Fibroblast of lung (primary cell): ENCODE data around the gene PWWP2B. TPM values are rescaled to one million over a fixed set of nuclear protein-coding genes. Genes with fewer than 3 reads are reported as not detected.

Experiments used
- DNase-seq, 2 donors: peaks; one replicate each; pipeline versions ENCODE4 v3.0.0 to v3.0.0-alpha.2; 2010; ENCODE audit warnings: low read depth in 2 of 2
- H2AFZ ChIP-seq: 2 replicates; pipeline ENCODE4 v1.5.1; 2012; ENCODE audit warnings: low read length, control low read depth, inconsistent platforms
- H3K27ac ChIP-seq: 2 replicates; pipeline ENCODE4 v1.5.1; 2011; ENCODE audit warnings: low read length, control low read depth; ENCODE audit not compliant: insufficient read depth
- H3K27me3 ChIP-seq: 2 replicates; pipeline ENCODE4 v1.5.1; 2011; ENCODE audit warnings: mild to moderate bottlenecking, low read length; ENCODE audit not compliant: control insufficient read depth, insufficient read depth
- H3K36me3 ChIP-seq: 2 replicates; pipeline ENCODE4 v1.5.1; 2011; ENCODE audit warnings: low read length; ENCODE audit not compliant: control insufficient read depth, insufficient read depth
- H3K4me1 ChIP-seq: 2 replicates; pipeline ENCODE4 v1.5.1; 2011; ENCODE audit warnings: low read length; ENCODE audit not compliant: control insufficient read depth, insufficient read depth; ENCODE audit errors: extremely low read depth
- H3K4me2 ChIP-seq: 2 replicates; pipeline ENCODE4 v1.5.1; 2011; ENCODE audit warnings: low read length, control low read depth; ENCODE audit not compliant: insufficient read depth; ENCODE audit errors: extremely low read depth
- H3K4me3 ChIP-seq, 4 experiments: fragments of 200-600 bp in 1 of 4; sonication (generic) in 1 of 4; replicated peaks in 1 of 4; 2 replicates each; pipeline ENCODE4 v1.5.1; 2011 to 2016; ENCODE audit warnings: low read length in 4 of 4, low read depth in 3 of 4, mild to moderate bottlenecking in 3 of 4, control low read depth in 2 of 4, inconsistent platforms in 1 of 4, mixed read lengths in 1 of 4; ENCODE audit not compliant: insufficient read depth in 1 of 4; ENCODE audit errors: control extremely low read depth in 1 of 4
- H3K79me2 ChIP-seq: 2 replicates; pipeline ENCODE4 v1.5.1; 2012; ENCODE audit warnings: mild to moderate bottlenecking, low read length, inconsistent platforms; ENCODE audit not compliant: control insufficient read depth, insufficient read depth
- H3K9ac ChIP-seq: 2 replicates; pipeline ENCODE4 v1.5.1; 2011; ENCODE audit warnings: mild to moderate bottlenecking, low read length, control low read depth; ENCODE audit not compliant: insufficient read depth
- H3K9me3 ChIP-seq: 2 replicates; pipeline ENCODE4 v1.5.1; 2012; ENCODE audit warnings: low read depth, low read length; ENCODE audit not compliant: control insufficient read depth, insufficient read depth
- H4K20me1 ChIP-seq: 2 replicates; pipeline ENCODE4 v1.5.1; 2011; ENCODE audit warnings: low read length; ENCODE audit not compliant: control insufficient read depth, insufficient read depth; ENCODE audit errors: extremely low read depth
- EZH2 ChIP-seq: IDR thresholded peaks from 2 replicates; pipeline ENCODE4 v1.5.1; 2012; ENCODE audit warnings: low read length, control low read depth, mild to moderate bottlenecking; ENCODE audit errors: missing control alignments
- polyA plus RNA-seq, 2 donors: library from polyadenylated mRNA; depleted of rRNA in 1 of 2; stranded (reverse) in 1 of 2; unstranded in 1 of 2; fragments of >200 nt; gene quantifications; 2 replicates each; pipeline ENCODE4 v1.2.1, GENCODE V29; 2011 to 2012; ENCODE audit warnings: missing spikeins in 1 of 2
- total RNA-seq: library from RNA; depleted of rRNA; stranded (reverse); fragments of >200 nt; gene quantifications from 2 replicates; pipeline ENCODE4 v1.2.1, GENCODE V29; 2014
- TF ChIP-seq, protein P1 (sequence below), 2 donors: IDR thresholded peaks in 1 of 2; conservative IDR thresholded peaks in 1 of 2; 1 replicate in 1 of 2; 2 replicates in 1 of 2; pipeline ENCODE4 v1.5.1; 2011 to 2012; ENCODE audit warnings: low read length in 2 of 2, control low read depth in 1 of 2, inconsistent platforms in 1 of 2, low read depth in 1 of 2, mild to moderate bottlenecking in 1 of 2

Gene PWWP2B
- total and polyA plus RNA-seq, 2 donors (not counting 1 experiment from before 2014, with no cell fraction given), result 1.5 to 15.9 TPM

DNA sequence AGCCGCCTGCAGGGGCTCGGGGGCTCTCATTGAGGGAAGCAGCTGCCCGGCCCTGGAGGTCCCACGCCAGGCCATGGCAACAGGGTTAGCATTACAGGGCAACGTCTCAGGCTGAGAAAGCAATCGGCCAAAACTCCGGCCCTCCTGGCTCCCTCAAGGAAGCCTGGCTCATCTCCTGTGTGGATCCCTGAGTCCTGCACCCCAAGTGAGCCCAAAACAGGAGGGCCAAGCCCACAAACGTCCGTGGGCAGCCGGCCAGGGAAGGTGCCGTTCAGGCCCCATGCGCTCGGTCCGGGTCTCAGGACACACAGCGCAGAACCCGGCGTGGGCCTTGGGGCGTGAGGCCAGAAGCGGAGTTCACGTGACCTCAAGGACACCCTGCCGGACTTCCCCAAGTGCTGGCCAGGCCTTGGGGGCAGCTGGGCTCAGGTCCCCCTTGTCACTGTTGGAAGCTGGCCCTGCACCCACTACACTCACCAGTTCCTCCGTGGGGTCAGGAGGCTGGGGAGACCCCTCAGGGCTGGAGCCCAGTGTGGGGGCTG lies 8.0 kb upstream of the PWWP2B start:
- no peak overlapping the region for H3K27ac ChIP-seq
- H3K4me1 ChIP-seq, result no peaks in the 10 kb centered on the region
- H3K9ac ChIP-seq, result no peak overlapping the region
- TF ChIP-seq EZH2, result no peak
- TF ChIP-seq, protein P1, sequence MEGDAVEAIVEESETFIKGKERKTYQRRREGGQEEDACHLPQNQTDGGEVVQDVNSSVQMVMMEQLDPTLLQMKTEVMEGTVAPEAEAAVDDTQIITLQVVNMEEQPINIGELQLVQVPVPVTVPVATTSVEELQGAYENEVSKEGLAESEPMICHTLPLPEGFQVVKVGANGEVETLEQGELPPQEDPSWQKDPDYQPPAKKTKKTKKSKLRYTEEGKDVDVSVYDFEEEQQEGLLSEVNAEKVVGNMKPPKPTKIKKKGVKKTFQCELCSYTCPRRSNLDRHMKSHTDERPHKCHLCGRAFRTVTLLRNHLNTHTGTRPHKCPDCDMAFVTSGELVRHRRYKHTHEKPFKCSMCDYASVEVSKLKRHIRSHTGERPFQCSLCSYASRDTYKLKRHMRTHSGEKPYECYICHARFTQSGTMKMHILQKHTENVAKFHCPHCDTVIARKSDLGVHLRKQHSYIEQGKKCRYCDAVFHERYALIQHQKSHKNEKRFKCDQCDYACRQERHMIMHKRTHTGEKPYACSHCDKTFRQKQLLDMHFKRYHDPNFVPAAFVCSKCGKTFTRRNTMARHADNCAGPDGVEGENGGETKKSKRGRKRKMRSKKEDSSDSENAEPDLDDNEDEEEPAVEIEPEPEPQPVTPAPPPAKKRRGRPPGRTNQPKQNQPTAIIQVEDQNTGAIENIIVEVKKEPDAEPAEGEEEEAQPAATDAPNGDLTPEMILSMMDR (conservative IDR thresholded peaks at IDR 0.05 in 1 of 2, IDR thresholded peaks at IDR 0.05 in 1 of 2; ENCODE audit: low read depth in 1 of 2, low read length in 2 of 2), result no peak
- no peaks in the 10 kb centered on the region for H4K20me1 ChIP-seq
- H3K27me3 ChIP-seq, result no peaks in the 10 kb centered on the region
- no peaks in the 10 kb centered on the region for H3K9me3 ChIP-seq
- no peaks in the 10 kb centered on the region for H3K79me2 ChIP-seq
- H3K4me3 ChIP-seq, result no peak overlapping the region
- no peaks in the 10 kb centered on the region for H3K36me3 ChIP-seq
- no peak for DNase-seq
- H2AFZ ChIP-seq, result no peak overlapping the region
- H3K4me2 ChIP-seq, result no peak overlapping the region

DNA sequence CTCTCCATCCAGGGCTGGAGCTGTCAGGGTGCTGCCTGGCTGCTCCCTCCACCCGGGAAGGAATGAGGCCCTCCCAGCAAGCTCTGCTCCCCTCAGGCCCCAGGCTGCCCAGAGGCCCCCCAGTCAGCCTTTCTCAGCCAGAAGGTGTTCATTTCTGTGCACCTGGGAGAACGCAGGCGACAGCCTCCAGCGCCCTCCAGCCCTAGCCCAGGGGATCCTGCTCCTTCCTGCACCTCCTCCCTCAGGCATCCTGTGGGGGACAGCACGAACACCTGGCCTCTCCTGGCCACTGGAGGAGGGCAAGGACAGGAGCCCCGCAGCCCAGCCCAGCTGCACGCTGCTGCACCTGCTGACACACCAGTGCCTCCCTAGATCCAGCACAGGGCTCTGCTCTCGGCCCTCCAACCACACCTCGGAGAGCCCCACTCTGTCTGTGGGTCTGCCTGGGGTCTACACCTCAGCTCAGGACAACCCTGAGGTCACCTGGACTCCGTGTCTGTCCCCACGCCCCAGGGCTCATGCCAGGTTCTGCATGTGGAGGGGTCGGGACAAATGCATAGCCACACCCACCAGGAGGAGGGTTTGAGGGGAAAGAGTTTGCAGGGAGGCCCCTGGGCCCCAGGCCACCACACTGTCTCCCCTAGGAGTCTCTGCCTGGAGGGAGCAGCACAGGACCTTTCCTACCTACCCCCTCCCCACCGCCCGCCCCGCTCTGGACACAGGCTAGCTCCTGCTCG lies 7.4 kb upstream of the PWWP2B start:
- H2AFZ ChIP-seq, result no peak overlapping the region
- H3K9me3 ChIP-seq, result no peaks in the 10 kb centered on the region
- H3K79me2 ChIP-seq, result no peaks in the 10 kb centered on the region
- H3K9ac ChIP-seq, result no peak overlapping the region
- TF ChIP-seq EZH2, result no peak
- TF ChIP-seq, protein P1 (conservative IDR thresholded peaks at IDR 0.05 in 1 of 2, IDR thresholded peaks at IDR 0.05 in 1 of 2; ENCODE audit: low read depth in 1 of 2, low read length in 2 of 2), result no peak
- H3K4me2 ChIP-seq, result no peak overlapping the region
- no peak overlapping the region for H3K4me3 ChIP-seq
- no peaks in the 10 kb centered on the region for H3K4me1 ChIP-seq
- H3K36me3 ChIP-seq, result no peaks in the 10 kb centered on the region
- no peak for DNase-seq
- no peaks in the 10 kb centered on the region for H4K20me1 ChIP-seq
- H3K27me3 ChIP-seq, result no peaks in the 10 kb centered on the region
- H3K27ac ChIP-seq, result no peak overlapping the region

DNA sequence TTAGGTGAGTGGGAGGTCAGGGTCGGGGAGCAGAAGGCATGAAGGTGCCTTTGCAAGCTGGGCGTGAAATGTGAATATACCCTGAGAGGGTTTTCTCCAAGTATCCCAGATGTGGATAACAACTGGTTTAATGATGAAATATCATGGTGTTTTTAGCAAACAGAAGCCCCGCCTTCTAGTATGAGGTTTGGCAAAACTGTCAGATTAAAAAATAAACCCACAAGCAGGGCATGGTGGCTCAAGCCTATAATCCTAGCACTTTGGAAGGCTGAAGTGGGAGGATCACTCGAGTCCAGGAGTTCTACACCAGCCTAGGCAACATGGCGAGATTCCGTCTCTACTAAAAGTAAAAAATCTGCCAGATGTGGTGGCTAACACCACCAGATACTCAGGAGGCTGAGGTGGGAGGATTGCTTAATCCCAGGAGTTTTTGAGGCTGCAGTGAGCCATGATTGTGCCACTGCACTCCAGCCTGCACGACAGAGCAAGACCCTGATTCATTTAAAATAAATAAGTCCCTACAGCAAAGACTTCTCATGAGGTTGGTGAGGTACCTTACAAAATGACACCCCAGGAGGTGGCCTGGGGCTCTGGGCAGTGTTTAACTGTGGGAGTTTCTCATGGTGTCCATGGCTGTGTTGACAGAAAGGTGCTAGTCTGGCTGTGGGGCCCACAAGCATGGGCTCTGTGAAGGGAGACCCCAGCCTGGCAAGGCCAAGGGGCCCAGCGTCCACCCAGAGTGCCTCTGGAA lies 6.7 kb upstream of the PWWP2B start:
- H3K79me2 ChIP-seq, result no peaks in the 10 kb centered on the region
- no peak overlapping the region for H3K4me3 ChIP-seq
- H3K4me1 ChIP-seq, result no peaks in the 10 kb centered on the region
- H3K4me2 ChIP-seq, result no peak overlapping the region
- DNase-seq, result peak in 1 of 2 donors; percentile 68
- H4K20me1 ChIP-seq, result no peaks in the 10 kb centered on the region
- no peak overlapping the region for H3K9ac ChIP-seq
- H3K27me3 ChIP-seq, result no peaks in the 10 kb centered on the region
- no peaks in the 10 kb centered on the region for H3K9me3 ChIP-seq
- no peak overlapping the region for H3K27ac ChIP-seq
- no peaks in the 10 kb centered on the region for H3K36me3 ChIP-seq
- H2AFZ ChIP-seq, result no peak overlapping the region
- no peak for TF ChIP-seq EZH2
- TF ChIP-seq, protein P1 (conservative IDR thresholded peaks at IDR 0.05 in 1 of 2, IDR thresholded peaks at IDR 0.05 in 1 of 2; ENCODE audit: low read depth in 1 of 2, low read length in 2 of 2), result no peak
